Panc1 (cell line): ENCODE results near the gene TTLL5.

Experiments
- CTCF ChIP-seq: fragments of 450-650 bp; IDR thresholded peaks from 2 replicates; pipeline ENCODE4 v1.5.1; 2017; ENCODE audit warnings: mild to moderate bottlenecking
- POLR2AphosphoS5 ChIP-seq: IDR thresholded peaks from 2 replicates; pipeline ENCODE4 v1.6.1; 2012; ENCODE audit warnings: mild to moderate bottlenecking, low read depth, low read length, moderate library complexity
- REST ChIP-seq, 2 experiments: IDR thresholded peaks; 2 replicates each; pipeline ENCODE4 v1.6.1; 2011 to 2012; ENCODE audit warnings: low read depth in 2 of 2, control low read depth in 1 of 2, low read length in 1 of 2, mild to moderate bottlenecking in 1 of 2, moderate library complexity in 1 of 2; ENCODE audit not compliant: insufficient read depth in 1 of 2
- SIN3A ChIP-seq: IDR thresholded peaks from 2 replicates; pipeline ENCODE4 v1.6.1; 2012; ENCODE audit warnings: low read depth, mild to moderate bottlenecking, low read length, moderate library complexity, borderline replicate concordance; ENCODE audit not compliant: insufficient read depth
- TCF7L2 ChIP-seq: IDR thresholded peaks from 2 replicates; pipeline ENCODE4 v1.6.1; 2011; ENCODE audit warnings: mild to moderate bottlenecking, low read depth, low read length, inconsistent platforms

- TF ChIP-seq CTCF = no peak
- no peak for TF ChIP-seq POLR2AphosphoS5
- no peak for TF ChIP-seq TCF7L2
- no peak for TF ChIP-seq REST (IDR thresholded peaks at IDR 0.05; ENCODE audit: insufficient read depth in 1 of 2, low read depth in 2 of 2, low read length in 1 of 2)
- TF ChIP-seq SIN3A = no peak
Measured at GRCh38 chr14:75986439-75986765, 325.4 kb downstream of the TTLL5 start.
